GM19239 (cell line): ENCODE measurements around the gene AHCY.
"Not testable (repeated sequence)": the region's sequence is repeated elsewhere in the genome, so short reads cannot be mapped to it uniquely, and the experiment has no call there.

Experiments used
- DNase-seq: peaks from one replicate; pipeline ENCODE4 v3.0.0; 2011; ENCODE audit warnings: low spot score; ENCODE audit not compliant: insufficient read length
- FAIRE-seq: peaks from 2 replicates; lab custom pipeline; 2011; peaks lifted over from hg19 to GRCh38; lab: Jason Lieb, UNC

The AHCY gene

GRCh38 chr20:34328207-34328606 lies 25.1 kb upstream of the AHCY start:
- not testable (repeated sequence) for DNase-seq, FAIRE-seq

GRCh38 chr20:34324541-34324940 lies 21.4 kb upstream of the AHCY start:
- FAIRE-seq: no peak
- no peak for DNase-seq

DNA sequence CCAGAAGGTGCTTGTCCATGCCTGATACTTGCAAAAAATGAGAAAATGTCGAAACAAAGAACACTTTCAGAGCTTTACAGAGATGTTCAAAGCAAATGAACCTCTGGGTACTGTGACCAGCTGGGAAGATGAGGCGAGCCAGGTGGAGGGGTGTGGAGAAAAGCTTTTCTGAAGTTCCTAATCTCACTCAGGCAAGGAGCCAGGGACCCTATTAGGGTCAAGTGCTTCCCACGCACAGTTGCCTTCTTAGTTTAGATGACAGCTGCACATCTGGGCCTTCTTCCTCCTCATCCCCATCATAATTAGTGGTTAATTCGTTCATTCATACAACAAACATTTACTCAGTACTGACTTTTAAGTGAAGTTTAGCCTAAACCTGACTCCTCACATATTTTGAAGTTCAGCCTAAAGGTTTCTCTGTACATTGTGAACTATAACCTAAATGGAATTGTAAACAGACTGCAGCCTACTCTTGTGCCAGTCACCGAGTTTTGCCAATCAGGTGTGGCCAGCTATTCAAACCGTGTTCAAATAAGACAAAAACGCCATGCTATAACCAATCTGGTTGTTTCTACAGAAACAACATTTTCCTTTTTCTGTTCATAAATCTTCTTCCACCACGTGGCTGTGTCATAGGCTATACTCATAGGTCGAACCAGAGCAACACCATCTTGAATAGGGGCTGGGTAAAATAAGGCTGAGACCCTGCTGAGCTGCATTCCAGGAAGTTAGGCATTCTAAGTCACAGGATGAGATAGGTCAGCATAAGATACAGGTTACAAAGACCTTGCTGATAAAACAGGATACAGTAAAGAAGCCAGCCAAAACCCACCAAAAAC lies 19.3 kb upstream of the AHCY start:
- FAIRE-seq (no peak), DNase-seq (no peak)

- DNase-seq (no peak), FAIRE-seq (no peak)
These were observed 17.7 kb upstream of the AHCY start for GRCh38 chr20:34320861-34321260.

DNA sequence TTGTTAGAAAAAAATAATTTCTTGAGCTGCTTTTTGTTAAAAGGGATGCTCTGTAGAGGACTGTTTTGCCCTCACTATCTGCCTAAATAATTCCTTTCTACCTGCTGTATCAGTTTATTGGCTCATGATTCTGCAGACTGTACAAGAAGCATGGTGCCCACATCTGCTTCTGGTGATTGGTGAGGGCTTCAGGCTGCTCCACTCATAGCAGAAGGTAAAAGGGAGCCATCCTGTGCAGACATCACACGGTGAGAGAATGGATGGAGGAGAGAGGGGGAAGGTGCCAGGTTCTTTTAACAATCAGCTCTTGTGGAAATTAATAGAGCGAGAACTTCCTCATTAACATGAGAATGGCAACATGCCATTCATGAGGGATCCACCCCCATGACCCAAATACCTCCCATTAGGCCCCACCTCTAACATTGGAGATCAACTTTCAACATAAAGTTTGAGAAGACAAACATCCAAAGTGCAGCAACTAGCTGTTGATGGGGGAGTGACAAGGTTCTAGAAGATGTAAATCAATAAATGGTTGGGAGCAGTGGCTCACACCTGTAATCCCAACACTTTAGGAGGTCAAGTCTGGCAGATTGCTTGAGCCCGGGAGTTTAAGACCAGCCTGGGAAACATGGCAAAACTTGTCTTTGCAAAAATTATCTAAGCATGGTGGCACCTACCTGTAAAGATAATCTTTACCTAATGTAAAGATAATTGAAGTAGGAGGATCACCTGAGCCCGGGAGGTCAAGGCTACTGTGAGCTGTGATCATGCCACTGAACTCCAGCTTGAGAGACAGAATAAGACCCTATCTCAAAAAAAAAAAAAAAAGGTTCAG lies 15.7 kb upstream of the AHCY start:
- DNase-seq (no peak), FAIRE-seq (no peak)

- FAIRE-seq (no peak), DNase-seq (no peak)
These were observed 13.2 kb upstream of the AHCY start for GRCh38 chr20:34316196-34316814.

DNA sequence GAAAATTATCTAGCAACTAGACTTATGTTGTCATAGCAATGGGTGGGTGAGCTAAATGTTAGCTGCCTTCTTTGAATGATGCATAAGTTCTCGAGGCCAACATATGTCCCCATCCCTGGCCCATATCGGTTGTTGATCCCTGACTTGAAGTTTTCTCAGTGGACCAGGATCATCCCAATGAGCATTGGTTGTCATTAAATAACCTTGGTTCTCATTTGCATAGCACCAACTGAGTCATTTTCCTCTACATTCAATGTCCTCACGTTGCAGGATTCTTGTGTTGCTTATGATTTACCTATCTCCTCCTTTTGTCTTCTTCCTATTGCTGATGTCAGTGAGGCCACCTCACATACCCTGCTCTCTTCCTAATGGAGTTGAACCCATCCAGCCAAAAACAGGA lies 12.1 kb upstream of the AHCY start:
- no peak for FAIRE-seq
- DNase-seq: no peak

DNA sequence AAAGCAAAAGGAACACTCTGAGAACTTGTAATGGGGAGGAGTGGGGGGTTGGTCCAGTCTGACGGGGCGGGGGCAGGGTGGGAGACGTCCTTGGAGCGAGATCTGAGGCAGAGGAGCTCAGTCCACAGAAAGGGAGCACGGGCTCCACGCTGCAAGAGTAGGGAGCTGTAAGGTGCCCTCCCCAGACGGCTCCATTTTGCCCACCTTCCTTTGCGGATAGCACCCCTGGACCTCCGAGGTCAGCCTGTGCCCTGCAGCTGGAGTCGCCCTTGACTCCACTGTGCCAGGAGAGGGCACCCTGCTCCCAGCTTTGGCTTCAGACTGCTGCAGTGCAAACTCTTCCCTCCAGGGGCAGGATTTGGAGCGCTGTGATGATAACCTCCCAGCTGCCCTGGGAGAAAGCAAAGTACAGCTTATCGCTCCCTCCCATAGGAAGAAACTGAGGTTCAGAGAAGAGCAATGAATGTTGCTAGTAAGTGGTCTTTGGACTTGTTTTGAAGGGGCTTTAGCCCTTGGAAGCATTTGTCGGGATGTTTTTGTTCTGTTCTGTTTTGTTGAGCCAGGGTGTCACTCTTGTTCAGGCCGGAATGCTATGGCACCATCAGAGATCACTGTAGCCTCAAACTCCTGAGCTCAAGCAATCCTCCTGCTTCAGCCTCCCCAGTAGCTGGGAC lies 9.5 kb upstream of the AHCY start:
- FAIRE-seq (peak; percentile 90), DNase-seq (peak; percentile 81)

DNA sequence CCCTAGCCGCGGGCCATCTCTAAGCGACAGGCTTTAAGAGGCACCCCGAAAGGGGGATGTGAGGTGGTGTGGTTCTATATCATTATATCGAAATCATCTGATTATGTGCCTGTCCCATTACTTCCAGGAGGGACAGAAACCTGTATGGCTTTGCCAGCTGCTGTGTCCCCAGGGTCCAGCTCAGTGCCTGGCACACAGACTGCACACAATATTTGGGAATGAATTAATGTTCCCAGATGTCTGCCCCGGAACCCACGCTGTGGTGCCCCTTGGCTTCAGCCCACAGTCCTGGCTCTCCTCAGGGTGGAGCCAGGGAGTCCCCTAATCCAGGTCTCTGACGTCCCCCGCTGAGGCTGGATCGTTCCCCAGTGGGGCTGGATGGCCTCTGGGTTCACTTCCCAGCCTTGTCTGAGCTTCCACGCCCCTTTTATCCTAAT lies 8.9 kb upstream of the AHCY start:
- no peak for DNase-seq
- FAIRE-seq: no peak

DNA sequence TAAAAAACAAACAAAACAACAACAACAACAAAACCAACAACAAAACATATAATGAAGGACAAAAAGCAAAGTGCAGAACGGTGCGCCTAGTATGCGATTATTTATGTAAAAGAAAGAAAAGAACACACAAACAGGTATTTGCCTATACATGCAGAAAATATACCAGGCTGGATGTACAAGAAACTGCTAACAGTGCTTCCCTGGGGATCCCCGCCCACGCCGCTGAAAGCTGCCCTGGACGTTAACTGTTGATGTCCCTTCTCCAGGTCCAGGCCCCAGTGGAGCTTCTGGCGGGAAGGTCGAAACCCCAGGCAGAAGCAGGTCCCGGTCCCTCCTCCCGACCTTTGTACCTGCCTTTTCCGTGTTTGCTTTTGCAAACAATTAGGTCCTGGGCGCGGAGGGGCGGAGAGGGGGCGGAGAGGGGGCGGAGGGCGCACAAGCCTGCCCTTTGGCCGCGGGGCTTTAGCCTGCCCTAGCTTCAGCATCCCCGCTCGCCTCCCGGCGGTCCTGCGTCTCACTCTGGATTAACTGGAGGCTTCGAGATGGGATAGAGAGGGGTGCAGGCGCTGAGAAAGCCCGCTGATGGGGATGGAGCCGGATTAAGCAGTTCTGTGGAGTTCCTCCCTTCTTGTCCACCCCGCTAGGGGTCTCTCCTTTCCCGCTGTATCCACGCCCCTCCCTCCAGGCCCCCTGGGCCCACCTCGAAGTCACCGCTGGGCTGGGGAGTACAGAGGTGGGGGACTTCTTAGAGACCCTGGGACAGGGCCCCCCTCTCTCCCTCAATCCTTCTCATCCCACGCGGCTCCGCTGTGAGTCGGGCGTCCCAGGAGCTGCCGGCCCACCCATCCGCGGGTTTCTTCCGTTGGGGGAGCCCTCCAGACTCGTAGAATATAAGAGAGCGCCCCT lies 8.2 kb upstream of the AHCY start:
- no peak for DNase-seq
- FAIRE-seq: no peak

DNA sequence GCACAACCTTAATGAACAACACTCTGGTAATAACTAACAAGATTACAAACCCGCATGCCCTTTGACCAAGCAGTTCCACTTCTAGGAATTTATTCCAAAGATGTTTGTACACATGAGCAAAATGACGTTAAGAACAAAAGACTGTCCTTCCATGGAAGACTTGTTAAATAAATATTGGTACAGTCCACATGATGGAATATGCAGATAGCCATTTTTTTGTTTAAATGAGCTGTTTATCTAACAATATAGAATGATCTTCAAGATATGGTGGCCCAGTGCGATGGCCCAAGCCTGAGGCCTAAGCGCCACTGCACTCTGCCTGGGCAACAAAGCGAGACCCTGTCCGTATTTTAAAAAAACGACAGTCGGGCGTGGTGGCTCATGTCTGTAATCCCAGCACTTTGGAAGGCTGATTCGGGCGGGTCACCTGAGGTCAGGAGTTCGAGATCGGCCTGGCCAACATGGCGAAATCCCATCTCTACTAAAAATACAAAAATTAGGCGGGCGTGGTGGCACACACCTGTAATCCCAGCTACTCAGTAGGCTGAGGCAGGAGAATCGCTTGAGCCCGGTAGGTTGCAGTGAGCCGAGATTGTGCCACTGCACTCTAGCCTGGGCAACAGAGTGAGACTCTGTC lies 7.4 kb upstream of the AHCY start:
- DNase-seq: no peak
- no peak for FAIRE-seq

DNA sequence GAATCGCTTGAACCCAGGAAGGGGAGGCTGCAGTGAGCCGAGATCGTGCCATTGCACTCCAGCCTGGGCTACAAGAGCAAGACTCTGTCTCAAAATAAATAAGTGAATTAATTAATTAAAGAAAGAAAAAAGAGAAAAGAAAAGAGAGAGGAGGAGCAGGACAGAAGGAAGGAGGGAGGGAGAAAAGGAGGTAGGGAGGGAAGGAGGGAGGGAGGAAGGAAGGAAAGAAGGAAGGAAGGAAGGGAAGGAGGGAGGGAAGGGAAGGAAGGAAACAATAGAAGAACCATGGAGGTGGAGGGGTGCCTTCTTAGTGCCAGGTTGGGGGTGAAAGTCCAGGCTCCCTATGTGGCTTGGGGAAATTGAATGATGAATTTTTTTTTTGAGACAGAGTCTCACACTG lies 6.5 kb upstream of the AHCY start:
- FAIRE-seq: no peak
- DNase-seq: no peak

DNA sequence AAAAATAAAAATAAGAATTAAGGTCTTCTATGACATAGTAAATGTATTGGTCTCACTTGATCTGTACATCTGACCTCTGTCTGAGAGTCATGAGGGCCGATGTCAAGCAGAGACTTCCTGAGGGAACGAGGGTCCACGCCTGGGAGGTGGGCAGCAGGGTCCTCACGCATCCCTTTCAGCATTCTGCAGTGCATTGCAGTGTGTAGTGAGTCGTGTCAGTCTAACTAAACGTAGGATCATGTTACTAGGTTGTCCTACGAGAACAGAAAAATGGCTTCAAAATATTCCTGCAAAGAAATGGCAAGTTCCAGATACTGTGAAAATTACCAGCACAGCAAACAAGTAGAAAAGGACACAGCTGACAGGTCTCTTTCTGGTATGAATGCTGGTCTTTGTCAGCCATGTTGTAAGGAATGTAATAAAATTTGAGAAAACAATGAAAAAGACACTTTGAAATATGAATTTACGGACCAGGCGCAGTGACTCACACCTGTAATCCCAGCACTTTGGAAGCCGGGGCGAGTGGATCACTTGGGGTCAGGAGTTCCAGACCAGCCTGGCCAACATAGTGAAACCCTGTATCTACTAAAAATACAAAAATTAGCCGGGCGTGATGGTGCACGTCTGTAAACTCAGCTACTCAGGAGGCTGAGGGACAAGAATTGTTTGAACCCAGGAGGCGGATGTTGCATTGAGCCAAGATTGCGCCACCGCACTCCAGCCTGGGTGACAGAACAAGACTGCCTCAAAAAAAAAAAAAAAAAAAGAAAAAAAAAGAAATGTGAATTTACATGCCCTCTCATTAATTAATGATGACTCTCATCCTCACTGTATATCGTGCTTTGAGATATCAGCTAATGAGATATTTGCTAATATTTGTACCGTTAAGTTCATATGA lies 2.4 kb upstream of the AHCY start:
- FAIRE-seq: no peak
- DNase-seq: no peak

DNA sequence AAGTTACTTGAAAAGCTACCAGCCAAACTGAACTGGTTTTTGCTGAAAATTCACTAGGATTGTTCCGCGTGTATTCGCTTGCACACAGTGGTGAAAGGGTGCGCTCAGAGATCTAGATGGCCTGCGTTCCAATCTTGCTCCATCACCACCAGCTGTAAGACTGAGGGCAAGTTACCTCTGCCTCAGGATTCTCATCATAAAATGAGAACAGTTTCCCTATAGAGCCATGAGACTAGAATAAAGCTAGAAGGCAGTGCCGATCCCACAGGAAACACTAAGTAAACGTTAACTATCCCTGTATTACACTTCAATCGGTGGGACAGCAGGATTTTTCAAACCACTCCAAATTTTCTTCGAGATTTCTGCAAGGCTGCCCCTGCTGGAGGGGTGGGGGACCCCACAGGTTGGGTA lies 838 bp downstream of the AHCY start:
- FAIRE-seq (peak; percentile 44), DNase-seq (no peak)

DNA sequence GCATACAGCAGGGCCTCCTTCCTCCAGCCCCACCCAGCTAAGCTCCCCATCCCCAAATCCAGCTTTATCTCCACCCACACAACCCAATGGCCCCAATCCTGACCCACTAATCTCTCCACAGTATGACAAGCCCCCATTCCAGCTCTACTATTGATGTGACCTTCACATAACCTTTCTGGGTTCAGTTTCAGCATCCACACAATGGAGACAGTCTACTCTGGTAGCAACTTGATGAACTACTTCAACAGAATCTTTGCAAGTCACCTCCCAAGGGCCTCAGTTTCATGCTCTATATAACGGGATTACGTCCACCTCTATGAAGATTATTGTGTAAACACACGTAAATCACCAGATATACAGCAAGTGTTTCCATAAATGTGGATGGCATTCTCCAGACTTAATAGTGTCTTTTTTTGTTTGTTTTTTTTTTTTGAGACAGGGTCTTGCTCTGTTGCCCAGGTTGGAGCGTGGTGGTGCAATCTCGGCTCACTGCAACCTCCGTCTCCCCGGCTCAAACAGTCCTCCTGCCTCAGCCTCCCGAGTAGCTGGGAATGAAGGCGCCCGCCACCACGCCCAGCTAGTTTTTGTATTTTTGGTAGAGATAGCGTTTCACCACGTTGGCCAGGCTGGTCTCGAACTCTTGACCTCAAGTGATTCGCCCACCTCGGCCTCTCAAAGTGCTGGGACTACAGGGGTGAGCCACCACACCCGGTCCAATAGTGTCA lies 1.4 kb downstream of the AHCY start:
- FAIRE-seq (peak; percentile 21), DNase-seq (no peak)

DNA sequence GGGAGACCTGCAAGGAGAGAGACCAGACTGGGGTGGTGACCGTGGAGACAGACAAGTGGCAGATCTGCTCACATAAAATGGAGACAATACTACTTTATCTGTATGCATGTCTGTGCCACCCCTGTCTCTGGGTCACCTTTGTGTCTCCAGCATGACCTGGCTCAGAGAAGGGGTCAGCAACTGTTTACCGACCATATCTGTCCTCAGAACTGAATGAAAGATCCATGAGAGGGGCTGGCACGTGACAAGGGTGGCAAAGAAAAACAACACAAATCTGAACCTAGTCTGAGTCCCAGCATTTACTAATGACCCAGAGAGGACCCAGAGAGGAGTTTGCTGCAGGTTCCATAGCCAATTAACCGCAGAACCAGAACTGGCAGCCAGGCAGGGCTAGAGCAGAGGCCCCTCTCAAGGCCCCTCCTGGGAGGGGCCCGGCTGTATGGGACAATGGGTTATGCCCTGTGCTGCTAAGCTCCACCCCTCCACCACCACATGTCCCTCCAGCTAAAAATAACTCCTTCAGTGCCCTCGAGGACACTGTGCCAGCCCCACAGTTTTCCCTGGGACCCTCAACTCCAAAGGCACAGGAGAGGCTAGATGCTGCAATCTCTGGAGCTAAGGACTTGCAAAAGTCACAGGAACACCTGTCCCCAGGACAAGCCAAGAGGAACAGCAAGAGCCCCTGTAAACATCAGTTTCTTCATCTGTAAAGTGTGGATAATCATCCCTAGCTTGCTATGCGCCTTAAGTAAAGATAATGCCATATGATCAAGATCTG lies 2.2 kb downstream of the AHCY start:
- DNase-seq (no peak), FAIRE-seq (no peak)
